ES-I3 (cell line): ENCODE results near the gene PCYOX1L.

Source experiments
- H3K36me3 ChIP-seq: 2 replicates; pipeline ENCODE4 v1.6.1; 2013; ENCODE audit warnings: mild to moderate bottlenecking, low read length, control low read depth, moderate library complexity; ENCODE audit not compliant: insufficient read depth
- H3K4me1 ChIP-seq: 2 replicates; pipeline ENCODE4 v1.6.1; 2013; ENCODE audit warnings: mild to moderate bottlenecking, control low read depth, low read length; ENCODE audit not compliant: insufficient read depth
- H3K9ac ChIP-seq: 2 replicates; pipeline ENCODE4 v1.6.1; 2013; ENCODE audit warnings: low read depth, mild to moderate bottlenecking, low read length, moderate library complexity
- H3K9me3 ChIP-seq: 2 replicates; pipeline ENCODE4 v1.6.1; 2013; ENCODE audit warnings: mild to moderate bottlenecking, low read length, moderate library complexity; ENCODE audit not compliant: control insufficient read depth, insufficient read depth

Gene PCYOX1L

DNA sequence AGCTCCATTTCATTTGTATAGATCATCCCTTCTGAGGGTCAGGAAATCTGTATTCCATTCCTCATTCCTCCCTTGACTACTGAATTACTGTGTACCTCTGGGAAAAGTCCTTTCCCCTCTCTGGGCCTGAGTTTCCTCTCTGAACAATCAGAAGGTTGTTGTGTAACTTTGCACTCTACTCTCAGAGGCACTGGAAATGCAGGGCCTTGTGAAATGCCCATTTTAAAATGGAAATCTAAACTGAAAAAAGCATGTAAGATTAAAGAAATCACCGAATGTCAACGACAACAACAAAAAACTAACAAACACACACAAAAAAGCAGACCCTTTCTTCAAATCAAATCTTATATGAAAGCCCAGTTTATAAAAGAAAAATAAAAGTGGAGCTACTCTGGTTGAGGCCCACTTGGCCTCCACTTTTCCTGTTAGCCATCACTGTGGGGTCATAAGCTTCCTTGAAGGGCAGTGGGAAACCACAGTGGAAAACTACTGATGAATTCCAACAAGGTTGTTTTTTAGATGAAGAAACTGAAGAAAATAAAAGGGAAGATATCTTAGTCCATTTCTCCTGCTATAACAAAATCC, 34.1 kb upstream of the PCYOX1L start:
- Histone ChIP-seq H3K36me3 (no peaks in the 10 kb centered on the region), H3K9ac (no peak overlapping the region), H3K4me1 (peaks cover 13% of the 10 kb centered on the region; the same call in 1 of the 2 replicates), H3K9me3 (no peaks in the 10 kb centered on the region)

DNA sequence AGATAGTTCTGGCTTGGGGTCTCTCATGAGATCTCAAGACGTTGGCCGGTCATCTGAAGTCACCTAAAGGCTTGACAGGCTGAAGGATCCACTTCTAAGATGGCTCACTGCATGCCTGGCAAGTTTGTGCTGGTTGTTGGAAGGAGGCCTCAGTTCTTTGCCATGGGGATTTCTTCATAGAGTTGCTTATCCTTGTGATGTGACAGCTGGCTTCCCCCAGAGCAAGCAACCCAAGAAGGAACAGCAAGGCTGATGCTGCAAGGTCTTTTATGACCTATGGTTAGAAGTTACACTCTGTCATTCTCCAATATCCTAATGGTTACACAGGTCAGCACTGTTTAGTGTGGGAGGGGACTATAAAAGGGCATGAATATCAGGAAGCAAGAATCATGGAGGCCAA, 33.2 kb upstream of the PCYOX1L start:
- Histone ChIP-seq H3K36me3 (no peaks in the 10 kb centered on the region), H3K9me3 (no peaks in the 10 kb centered on the region), H3K9ac (no peak overlapping the region), H3K4me1 (peaks cover 13% of the 10 kb centered on the region; the same call in 1 of the 2 replicates)

DNA sequence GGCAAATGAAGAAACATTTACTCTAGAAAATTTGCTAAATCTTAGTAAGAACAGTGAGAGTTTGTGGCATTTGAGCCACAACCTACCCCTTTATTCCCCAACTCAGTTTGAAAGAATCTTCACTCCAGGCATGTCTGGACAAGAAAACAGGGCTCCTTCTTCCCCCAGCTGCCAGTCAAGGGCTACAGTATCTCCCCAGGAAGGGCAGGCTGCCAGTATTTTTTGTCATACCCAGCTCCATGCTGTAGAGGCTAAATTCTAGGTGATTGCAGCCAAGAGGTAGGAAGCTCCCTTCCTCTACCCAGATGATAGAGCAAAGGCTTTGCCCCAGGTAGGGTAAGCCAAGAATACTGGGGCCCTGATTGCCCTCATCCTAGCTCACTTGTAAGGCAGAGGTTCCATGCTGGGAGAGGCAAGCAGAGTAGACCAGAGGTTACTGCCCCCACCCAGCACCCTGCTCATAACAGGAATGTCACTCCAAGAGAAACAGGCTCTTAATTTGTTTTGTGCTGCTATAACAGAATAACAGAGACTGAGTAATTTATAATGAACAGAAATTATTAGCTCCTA, 32.6 kb upstream of the PCYOX1L start:
- H3K9ac ChIP-seq: no peak overlapping the region
- H3K4me1 ChIP-seq: peaks cover 13% of the 10 kb centered on the region; the same call in 1 of the 2 replicates
- H3K36me3 ChIP-seq: no peaks in the 10 kb centered on the region
- H3K9me3 ChIP-seq: no peaks in the 10 kb centered on the region

DNA sequence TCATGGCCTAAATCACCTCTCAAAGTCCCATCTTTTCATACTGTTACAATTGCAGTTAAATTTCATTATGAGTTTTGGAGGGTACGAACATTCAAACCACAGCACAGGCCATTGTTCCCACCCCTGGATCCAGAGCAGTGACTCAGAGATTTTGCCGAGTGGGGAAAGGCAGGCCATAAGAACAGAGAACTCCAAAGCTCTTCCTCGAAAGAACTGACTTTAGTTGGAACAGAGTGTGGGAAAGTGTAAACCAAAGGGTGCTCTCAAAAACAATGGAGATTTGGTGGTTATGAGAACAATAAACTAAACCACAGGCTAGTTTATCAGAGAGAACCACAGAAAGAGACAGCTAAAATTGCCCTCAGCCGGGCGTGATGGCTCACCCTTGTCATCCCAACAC, 32.0 kb upstream of the PCYOX1L start:
- Histone ChIP-seq H3K9ac (no peak overlapping the region), H3K4me1 (peaks cover 8% of the 10 kb centered on the region; the same call in 1 of the 2 replicates), H3K36me3 (no peaks in the 10 kb centered on the region), H3K9me3 (no peaks in the 10 kb centered on the region)

DNA sequence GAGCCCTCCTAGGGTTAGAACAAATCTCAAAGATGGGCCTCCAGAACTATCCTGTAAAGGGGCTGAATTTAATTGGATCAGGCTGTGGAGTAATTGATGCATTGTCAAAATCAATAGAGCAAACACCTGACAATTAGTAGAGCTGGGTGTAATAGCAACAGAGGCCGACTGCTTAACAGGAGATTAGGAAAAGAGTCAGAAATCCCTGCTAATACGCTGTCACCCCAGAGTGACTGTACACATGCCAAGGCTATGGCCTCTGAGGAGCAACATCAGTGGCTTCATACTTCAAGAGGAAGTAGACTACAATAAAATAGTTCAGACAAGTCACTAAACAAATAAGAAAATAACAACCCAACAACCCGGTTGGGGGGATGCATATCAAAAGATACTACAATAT, 31.2 kb upstream of the PCYOX1L start:
- no peak overlapping the region for H3K9ac ChIP-seq
- no peaks in the 10 kb centered on the region for H3K9me3 ChIP-seq
- H3K4me1 ChIP-seq: peaks cover 6% of the 10 kb centered on the region; the same call in 1 of the 2 replicates
- no peaks in the 10 kb centered on the region for H3K36me3 ChIP-seq

DNA sequence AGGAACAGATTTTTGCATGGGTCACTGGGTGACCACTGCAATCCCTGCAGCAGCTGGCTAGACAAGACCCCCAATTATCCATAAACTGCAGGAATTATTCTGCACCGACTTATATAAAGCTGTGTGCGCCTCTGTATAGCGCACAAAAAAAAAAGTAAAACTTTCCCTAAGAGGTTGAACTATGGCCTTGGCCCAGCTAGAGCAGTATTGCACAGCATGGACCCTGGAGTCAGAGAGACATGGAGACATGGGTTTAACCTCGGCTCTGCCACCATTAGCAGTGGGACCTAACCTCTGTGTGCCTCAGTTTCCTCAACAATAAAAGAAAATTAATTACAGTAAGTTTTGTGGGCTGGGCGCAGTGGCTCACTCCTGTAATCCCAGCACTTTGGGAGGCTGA, 29.7 kb upstream of the PCYOX1L start:
- H3K4me1 ChIP-seq: no peaks in the 10 kb centered on the region
- H3K36me3 ChIP-seq: no peaks in the 10 kb centered on the region

DNA sequence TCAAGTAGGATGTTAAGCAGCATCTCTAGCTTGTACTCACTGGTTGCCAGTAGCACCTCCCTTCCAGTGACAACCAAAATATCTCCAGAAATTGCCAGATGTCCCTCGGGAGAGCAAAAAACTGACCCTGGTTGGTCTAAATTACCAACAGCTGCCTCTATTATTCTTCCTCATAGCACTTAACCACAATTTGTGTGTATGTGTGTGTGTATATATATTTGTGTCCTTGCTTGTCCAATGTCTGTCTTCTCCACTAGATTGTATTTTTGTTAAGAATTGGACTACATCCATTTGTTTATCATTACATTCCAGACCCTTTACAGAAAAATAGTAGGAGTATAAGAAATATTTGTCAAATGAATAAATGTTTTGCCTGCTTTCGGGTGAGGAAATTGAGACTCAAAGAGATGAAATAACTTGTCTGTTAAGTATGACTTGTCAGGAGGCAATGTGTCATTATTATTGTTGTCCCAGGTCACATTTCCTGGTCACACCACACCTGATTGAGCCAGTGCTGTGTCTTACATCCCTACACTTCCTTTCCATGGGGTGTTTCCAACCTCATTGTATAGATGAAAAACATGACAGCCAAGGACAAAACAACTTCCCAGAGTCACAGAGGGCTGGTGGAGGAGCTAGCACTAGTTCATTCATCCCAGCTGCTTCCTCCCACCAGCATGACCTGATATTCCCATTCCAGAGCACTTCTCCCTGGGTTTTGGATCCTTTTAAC, 24.0 kb upstream of the PCYOX1L start:
- Histone ChIP-seq H3K4me1 (no peaks in the 10 kb centered on the region), H3K9me3 (no peaks in the 10 kb centered on the region), H3K9ac (no peak overlapping the region), H3K36me3 (no peaks in the 10 kb centered on the region)

More for the DNA sequence above, 29.7 kb upstream of the PCYOX1L start:
- no peak overlapping the region for H3K9ac ChIP-seq
- no peaks in the 10 kb centered on the region for H3K9me3 ChIP-seq

DNA sequence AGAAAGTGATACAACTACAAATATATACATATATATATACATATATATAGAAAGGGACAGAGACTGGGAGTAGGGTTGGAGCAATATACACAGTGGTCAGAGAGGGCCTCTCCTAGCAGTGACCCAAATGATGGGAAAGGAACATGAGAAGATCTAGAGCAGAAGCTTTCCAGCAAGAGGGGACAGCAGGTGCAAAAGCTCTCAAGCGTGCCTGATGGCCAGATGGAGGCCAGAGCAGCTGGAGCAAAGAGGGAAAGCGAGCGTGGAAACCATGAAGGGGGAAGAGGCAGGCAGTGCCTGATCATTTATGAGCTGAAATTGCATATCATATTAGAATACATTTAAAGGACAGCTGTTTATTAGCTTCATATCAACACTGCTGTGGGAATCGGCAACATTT, 20.1 kb upstream of the PCYOX1L start:
- Histone ChIP-seq H3K36me3 (no peaks in the 10 kb centered on the region), H3K4me1 (no peaks in the 10 kb centered on the region), H3K9me3 (no peaks in the 10 kb centered on the region), H3K9ac (no peak overlapping the region)

DNA sequence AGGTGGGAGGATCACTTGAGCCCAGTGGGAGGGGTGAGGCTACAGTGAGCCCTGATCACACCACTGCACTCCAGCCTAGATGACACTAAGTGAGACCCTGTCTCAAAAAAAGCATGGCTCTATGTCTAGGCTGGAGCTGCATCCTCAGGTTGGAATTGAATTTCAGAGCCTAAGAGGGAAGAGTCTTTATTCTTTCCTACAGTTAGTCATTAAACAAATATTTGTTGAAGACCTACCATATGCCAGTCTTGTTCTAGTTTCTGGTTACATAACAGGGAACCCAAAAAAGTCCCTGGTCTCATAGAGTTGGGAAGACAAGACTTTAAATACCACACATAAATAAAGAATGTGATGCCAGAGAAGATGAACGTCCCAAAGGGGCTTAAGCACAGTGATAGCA, 19.5 kb upstream of the PCYOX1L start:
- no peaks in the 10 kb centered on the region for H3K4me1 ChIP-seq
- no peaks in the 10 kb centered on the region for H3K36me3 ChIP-seq
- H3K9me3 ChIP-seq: no peaks in the 10 kb centered on the region
- no peak overlapping the region for H3K9ac ChIP-seq

DNA sequence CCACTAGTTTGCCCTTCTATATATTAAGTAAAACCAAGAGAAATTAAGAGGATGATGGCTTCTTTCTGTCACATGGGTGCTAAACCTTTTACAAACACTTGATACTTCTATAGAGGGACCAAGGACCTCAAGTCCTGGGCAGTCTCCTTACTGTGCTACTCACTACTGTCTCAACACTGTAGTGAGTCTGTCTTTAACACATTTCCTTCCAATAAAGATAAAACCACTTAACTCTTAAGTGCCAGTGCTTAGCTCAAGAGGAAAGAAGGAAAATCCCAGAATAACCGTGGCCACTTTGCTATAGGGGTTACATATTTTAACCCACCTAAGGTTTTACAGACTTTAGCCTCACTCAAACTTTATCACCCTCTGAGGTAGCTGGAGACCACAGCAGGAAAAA, 16.9 kb upstream of the PCYOX1L start:
- H3K4me1 ChIP-seq: no peaks in the 10 kb centered on the region
- H3K36me3 ChIP-seq: no peaks in the 10 kb centered on the region
- H3K9me3 ChIP-seq: no peaks in the 10 kb centered on the region
- H3K9ac ChIP-seq: no peak overlapping the region

DNA sequence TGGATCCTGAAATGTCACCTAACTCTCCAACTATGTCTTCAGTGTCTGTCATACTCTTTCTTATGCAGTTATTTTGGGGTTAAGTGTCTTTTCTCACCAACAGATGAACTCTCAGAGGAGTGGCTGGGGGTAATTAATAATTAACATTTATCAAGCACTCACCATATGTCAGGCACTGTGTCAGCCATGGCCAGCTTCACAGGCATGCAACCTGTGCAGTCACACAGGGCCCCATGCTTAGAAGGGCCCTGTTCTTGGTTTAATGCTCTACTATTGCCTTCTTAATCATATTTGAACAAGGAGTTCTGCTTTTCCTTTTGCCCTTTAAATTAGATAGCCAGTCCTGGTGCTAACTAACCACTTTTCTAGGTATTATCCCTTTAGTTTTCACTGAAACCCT, 16.0 kb upstream of the PCYOX1L start:
- Histone ChIP-seq H3K36me3 (no peaks in the 10 kb centered on the region), H3K9ac (no peak overlapping the region), H3K4me1 (no peaks in the 10 kb centered on the region), H3K9me3 (no peaks in the 10 kb centered on the region)

DNA sequence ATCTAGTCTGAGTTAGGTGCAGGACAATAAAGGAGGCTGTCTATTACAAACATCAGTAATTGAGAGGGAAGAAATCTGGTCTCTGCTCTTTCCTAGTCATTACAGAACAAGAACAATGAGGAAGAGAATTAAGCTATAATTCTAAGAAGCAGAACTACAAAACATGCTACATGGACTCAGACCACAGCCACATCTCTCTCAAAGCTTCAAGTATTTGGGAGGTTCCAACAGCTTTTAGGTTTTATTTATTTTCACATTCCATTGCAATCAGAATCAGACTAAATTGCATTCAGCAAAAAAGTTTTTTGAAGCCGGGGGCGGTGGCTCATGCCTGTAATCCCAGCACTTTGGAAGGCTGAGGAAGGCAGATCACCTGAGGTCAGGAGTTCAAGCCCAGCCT, 13.7 kb upstream of the PCYOX1L start:
- Histone ChIP-seq H3K9ac (no peak overlapping the region; the same call in 1 of the 2 replicates), H3K4me1 (no peaks in the 10 kb centered on the region), H3K9me3 (no peaks in the 10 kb centered on the region), H3K36me3 (peaks cover 14% of the 10 kb centered on the region)

DNA sequence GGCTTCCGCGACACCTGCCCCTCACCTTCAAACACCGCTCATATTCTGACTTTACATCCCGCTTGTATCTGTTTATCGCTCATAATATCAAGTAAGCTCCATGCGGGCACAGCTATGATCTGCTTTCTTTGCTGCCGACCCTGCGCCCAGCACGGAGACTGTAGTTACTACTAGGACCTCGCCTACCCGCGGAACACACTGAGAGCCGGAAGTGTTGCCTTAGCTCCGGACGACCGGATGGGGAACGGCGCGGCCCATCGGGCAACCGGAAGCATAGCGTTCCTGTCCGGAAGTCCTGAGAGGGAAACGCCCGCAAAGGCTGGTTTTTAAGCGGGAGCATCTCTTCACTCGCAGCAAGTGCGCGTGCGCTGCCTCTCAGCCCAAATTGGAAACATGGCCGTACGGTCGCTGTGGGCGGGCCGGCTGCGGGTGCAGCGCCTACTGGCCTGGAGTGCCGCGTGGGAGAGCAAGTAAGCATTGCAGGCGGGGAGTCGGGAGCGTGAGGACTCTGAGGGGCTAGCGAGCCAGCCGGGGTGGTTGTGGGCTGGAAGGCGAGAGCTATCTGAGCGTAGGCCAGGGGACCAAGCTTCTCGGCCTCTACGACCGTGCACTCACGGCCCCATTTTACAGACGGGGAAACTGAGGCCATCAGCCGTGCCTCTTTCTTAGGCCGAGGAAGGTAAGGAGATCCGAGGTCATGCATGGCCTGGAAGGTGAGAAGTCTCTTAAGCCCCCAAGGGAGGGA, 12.5 kb upstream of the PCYOX1L start, which contains the start of gene GRPEL2:
GRPEL2 (plus strand) TSS at position 353 of the 745 bp plus-strand sequence; CDS start at position 394, 41 bp downstream.
- Histone ChIP-seq H3K4me1 (no peaks in the 10 kb centered on the region), H3K9ac (peak within 1 kb of the TSS; percentile 92), H3K9me3 (no peaks in the 10 kb centered on the region), H3K36me3 (peaks cover 23% of the 10 kb centered on the region)

DNA sequence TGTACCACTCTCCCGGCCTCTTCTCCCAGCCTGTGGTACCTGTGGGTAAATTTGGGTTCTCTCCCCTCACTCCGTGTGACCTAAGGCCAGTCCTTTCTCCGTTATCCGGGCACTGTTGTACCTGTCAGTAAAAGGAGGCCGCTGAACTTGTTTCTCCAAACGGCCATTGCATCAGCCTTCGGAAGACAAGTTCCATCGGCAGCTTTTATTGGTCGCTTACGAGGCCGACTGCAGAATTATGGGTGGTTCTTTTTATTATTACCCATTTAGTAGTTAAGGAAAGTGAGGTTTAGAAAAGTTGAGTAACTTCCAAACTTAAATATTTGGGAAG, 12.0 kb upstream of the PCYOX1L start:
- Histone ChIP-seq H3K9me3 (no peaks in the 10 kb centered on the region), H3K9ac (peak overlapping the region; percentile 92), H3K4me1 (no peaks in the 10 kb centered on the region), H3K36me3 (peaks cover 27% of the 10 kb centered on the region)
